AG10803 (cell line): ENCODE measurements around the gene ZMIZ1.

Experiments used
- DNase-seq: peaks from one replicate; pipeline ENCODE4 v3.0.0; 2010; ENCODE audit warnings: low read depth
- H3K4me3 ChIP-seq: 2 replicates; pipeline ENCODE4 v1.5.1; 2011; ENCODE audit warnings: mild to moderate bottlenecking, low read length, control low read depth
- TF ChIP-seq, protein P1 (sequence below): conservative IDR thresholded peaks from 2 replicates; pipeline ENCODE4 v1.5.1; 2011; ENCODE audit warnings: mild to moderate bottlenecking, low read length, control low read depth, inconsistent platforms

The ZMIZ1 gene

DNA sequence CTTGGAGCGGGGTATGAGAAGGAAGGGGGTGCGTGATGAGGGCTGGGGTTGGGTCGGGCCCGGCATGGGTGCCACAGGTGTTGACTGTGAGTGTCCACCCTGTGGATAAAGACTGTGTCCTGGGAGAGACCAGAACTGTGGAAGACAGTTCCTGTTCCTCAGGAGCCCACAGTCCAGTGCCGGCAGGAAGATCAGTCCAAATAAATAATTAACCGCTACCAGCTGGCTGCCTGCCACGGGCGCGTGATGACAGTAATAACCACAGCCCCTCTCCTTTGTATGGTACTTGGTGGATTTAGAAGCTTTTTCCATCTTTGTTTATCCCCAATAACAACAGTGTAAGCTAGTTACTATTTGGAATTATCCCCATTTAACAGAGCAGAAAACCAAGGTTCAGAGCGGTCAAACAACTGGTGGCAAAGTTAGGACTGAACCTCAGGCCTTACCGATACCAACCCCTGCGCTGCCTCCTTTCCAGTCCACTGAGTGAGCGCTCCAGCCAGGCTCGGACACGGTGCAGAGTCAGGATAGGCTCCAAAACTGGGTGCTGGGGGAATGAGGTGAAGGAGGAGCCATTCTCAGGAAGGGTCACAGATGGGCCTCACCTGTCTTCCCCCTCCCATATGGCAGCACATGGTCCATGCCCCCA lies 5.1 kb downstream of the ZMIZ1 start:
- TF ChIP-seq, protein P1, sequence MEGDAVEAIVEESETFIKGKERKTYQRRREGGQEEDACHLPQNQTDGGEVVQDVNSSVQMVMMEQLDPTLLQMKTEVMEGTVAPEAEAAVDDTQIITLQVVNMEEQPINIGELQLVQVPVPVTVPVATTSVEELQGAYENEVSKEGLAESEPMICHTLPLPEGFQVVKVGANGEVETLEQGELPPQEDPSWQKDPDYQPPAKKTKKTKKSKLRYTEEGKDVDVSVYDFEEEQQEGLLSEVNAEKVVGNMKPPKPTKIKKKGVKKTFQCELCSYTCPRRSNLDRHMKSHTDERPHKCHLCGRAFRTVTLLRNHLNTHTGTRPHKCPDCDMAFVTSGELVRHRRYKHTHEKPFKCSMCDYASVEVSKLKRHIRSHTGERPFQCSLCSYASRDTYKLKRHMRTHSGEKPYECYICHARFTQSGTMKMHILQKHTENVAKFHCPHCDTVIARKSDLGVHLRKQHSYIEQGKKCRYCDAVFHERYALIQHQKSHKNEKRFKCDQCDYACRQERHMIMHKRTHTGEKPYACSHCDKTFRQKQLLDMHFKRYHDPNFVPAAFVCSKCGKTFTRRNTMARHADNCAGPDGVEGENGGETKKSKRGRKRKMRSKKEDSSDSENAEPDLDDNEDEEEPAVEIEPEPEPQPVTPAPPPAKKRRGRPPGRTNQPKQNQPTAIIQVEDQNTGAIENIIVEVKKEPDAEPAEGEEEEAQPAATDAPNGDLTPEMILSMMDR, result no peak
- peak; percentile 59 for DNase-seq
- H3K4me3 ChIP-seq, result no peak overlapping the region

DNA sequence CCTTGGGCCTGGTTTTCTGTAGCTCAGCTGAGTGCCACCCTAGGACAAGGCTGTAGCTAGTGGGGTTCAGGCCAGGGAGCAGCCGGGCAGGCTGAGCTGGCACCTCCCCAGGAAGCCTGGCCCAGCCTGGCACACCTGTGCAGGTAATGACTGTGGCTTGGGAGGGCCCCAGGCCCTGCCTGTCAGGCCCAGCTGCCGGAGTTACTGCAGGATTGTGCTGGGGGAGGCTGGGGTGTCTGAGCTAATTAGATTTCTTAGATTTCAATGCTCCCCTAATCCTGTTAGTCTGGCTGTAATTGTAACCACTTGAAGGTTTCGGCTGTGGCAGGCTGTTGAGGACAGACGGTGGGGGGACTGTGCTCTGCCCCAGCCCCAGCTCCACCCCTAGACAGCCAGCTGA lies 6.0 kb downstream of the ZMIZ1 start:
- no peak overlapping the region for H3K4me3 ChIP-seq
- TF ChIP-seq, protein P1, result no peak
- DNase-seq, result no peak

DNA sequence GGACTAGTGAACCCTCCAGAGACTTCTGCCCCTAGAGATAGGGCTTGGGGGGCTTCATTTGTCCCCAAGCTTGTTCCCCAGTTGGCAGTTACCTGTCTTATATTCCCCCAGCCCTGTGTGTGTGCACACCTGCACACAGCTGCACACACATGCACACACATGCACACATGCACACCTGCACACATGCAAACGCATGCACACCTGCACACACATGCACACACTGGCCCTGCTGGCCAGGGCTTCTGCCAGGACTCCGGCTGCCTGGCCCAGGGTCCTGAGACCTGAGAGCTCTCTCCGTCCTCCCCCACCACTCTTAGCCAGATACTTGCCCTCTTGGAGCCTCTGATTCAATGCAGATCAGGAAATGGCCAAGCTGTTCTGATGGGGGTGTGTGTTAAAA lies 6.7 kb downstream of the ZMIZ1 start:
- TF ChIP-seq, protein P1, result no peak
- no peak overlapping the region for H3K4me3 ChIP-seq
- DNase-seq, result no peak

DNA sequence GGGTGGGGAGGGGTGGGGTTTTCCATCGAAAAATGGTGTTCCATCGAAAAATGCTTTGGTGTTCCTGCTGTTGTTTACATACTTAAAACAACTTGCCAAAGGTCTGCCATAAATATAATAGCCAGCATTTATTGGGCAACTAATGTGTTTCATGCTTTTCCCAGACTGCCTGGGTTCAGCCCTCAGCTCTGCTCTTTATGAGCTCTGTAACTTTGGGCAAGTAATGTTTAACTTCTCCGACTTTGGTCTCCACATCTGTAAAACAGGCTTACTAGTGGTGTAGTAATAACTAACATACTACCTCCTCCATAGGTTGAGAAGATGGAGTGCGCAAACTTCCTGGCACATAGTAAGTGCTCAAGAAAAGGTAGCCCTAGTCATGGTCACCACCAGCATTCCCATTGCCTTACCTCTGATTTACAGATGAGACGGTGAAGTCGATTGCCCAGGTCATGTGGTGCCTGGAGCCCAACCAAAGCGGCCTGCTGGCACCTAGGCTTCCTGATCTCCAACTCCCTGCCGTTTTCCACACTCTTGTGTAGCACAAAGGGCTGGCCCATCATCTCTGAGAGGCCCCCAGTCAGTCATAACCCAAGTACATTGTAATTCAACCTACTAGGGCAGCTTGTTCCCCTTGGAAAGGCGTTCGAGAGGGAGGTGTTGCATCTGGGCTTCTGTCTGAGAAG lies 8.9 kb downstream of the ZMIZ1 start:
- H3K4me3 ChIP-seq, result no peak overlapping the region
- peak; percentile 44 for DNase-seq
- TF ChIP-seq, protein P1, result no peak

DNA sequence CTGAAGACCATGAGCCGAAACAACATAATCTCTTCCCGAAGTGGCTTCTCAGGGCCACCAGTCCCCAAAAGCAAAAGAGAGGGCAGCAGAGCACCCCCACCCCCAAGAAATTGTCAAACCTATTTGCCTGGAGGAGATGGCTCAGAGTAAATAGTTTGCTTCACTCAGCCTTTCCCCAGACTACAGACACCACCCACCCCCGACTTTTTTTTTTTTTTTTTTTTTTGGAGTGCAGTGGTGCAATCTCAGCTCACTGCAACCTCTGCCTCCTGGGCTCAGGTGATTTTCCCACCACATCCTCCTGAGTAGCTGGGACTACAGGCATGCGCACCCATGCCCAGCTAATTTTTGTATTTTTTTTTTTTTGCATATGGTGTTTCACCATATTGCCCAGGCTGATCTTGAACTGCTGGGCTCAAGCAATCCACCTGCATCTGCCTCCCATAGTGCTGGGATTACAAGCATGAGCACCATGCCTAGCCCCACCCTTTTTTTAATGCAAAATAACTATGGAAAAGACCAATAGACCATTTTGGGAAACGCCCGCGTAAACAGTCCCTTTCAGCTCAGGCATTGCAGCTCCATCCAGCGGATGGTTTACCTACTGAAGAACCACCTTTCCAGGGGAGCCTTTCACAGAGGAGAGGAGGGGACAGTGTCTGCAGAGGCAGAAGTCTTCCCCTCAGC lies 9.7 kb downstream of the ZMIZ1 start:
- TF ChIP-seq, protein P1, result no peak
- H3K4me3 ChIP-seq, result no peak overlapping the region
- no peak for DNase-seq

DNA sequence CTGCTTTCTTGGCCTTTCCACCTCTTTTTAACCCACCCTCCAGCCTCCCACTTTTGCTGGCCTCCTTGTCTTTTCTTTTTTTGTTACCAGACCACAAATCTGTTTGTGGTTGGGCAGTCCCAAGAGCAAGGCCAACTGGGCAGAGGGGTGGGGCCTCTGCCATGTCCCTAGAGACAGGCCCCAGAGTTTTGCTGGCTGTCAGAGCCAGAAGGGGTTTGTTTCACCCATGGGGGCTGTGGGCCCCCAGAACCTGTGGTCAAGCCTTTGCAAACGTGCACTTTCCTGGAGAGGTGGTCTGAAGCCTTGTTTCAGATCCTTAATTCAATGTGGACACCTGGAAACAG lies 10.3 kb downstream of the ZMIZ1 start:
- DNase-seq, result no peak
- no peak overlapping the region for H3K4me3 ChIP-seq
- TF ChIP-seq, protein P1, result no peak
